ENCODE results near the gene MRPL10. TPM values are rescaled to one million over a fixed set of nuclear protein-coding genes. Genes with fewer than 3 reads are reported as not detected.

MRPL10 gene
- total RNA-seq, 1 experiment from 2014 or later, result 159 TPM

DNA sequence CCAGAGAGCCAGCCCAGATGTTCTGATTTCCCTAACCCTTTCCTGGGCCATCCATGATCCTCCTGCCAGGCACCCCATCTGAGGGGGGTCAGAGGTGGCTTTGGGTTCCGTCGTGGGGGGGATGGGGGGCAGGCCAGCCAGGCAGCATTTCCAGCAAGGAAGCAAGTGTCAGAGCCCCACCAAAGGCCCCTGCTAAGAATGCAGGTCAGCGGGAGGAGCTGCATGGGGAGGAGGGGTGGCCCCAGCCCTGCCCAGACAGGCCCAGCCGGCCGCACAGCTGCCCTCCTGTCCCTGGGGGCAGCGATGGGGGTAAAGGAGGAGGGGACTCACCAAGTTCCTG is 12.0 kb upstream of the MRPL10 start:
- Mint-ChIP-seq H3K9me3 (ENCODE audit: unreplicated experiment) (no peaks in the 10 kb centered on the region), H3K4me3 (ENCODE audit: unreplicated experiment) (peak overlapping the region; percentile 7), H3K4me1 (ENCODE audit: low read depth, unreplicated experiment) (peaks cover 44% of the 10 kb centered on the region), H3K36me3 (ENCODE audit: insufficient read depth, unreplicated experiment) (peaks cover 20% of the 10 kb centered on the region), H3K27me3 (ENCODE audit: insufficient read depth, unreplicated experiment) (no peaks in the 10 kb centered on the region), H3K27ac (ENCODE audit: unreplicated experiment) (no peak overlapping the region)
- POLR2A ChIA-PET, result interaction anchor here (0.6 to 3.2 kb wide), 6 partner anchors 42 to 175 kb away, joined by 3 to 19 read pairs (median 6); partner anchors contain the start of gene SP2
- Histone ChIP-seq H3K4me1 (peaks cover 47% of the 10 kb centered on the region), H3K36me3 (ENCODE audit: control insufficient read depth, insufficient read depth, low read length) (peaks cover 4% of the 10 kb centered on the region; the same call in 1 of the 2 replicates), H3K9me3 (no peaks in the 10 kb centered on the region), H3K4me3 (ENCODE audit: low read depth, low read length) (no peak overlapping the region), H3K27me3 (replicated peaks; ENCODE audit: control insufficient read depth, insufficient read depth, low read length) (no peaks in the 10 kb centered on the region)
- BruUV-seq (replicated peaks), result no TSS peak
- DNase-seq, result peak in 1 of 2 experiments; percentile 60
- CTCF ChIA-PET, result interaction anchor here (0.8 to 14.0 kb wide), 20 partner anchors 8 to 211 kb away, joined by 3 to 904 read pairs (median 6); partner anchors contain the start of genes CDK5RAP3, LRRC46, MRPL10 and PNPO
- peak in 1 of 2 experiments; percentile 5 for TF ChIP-seq CTCF (IDR thresholded peaks at IDR 0.05; ENCODE audit: insufficient read depth in 1 of 2, low read depth in 1 of 2, low read length in 1 of 2, severe bottlenecking in 1 of 2, unreplicated experiment in 1 of 2)
- intact Hi-C loops (cut with micrococcal nuclease; ENCODE audit: unreplicated experiment), result loop anchor here (1.0 to 2.0 kb wide), 3 partner anchors 8 to 123 kb away; partner anchors contain the start of gene SP6

DNA sequence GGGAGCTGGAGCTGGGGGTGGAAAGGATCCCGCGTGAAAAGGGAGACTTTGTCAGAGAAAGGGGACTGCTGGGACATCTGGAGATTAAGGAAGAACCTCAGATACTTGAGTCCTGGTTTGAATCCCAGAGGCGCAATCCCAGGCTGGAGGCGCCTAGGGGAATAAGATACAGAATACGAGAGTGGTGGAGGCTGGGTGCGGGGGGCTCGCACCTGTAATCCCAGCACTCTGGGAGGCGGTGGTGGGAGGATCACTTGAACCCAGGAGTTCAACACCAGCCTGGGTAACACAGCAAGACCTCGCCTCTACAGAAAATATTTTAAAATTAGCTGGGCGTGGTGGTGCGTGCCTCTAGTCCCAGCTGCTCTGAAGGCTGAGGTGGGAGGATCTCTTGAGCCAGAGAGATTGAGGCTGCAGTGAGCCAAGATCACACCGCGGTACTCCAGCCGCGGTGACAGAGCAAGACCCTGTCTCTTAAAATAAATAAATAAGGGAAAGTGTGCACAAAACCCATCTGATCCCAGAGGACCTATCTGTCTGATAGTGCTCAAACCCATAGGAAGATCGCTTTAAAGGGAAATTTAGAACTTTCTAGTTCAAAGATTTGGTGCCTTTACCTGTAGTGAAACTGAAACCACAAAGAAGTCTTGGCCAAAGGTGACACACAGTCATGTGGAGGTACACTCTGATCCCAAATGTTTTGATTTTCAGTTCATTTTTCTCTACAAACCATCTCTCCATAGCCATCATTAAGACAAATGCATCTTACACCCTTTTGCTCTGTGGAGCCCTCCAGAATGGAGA is 10.3 kb upstream of the MRPL10 start:
- Histone ChIP-seq H3K9me3 (no peaks in the 10 kb centered on the region), H3K27me3 (replicated peaks; ENCODE audit: control insufficient read depth, insufficient read depth, low read length) (no peaks in the 10 kb centered on the region), H3K4me1 (peaks cover 47% of the 10 kb centered on the region), H3K4me3 (ENCODE audit: low read depth, low read length) (no peak overlapping the region), H3K36me3 (ENCODE audit: control insufficient read depth, insufficient read depth, low read length) (peaks cover 13% of the 10 kb centered on the region)
- intact Hi-C loops (cut with micrococcal nuclease; ENCODE audit: unreplicated experiment), result loop anchor here (1.0 to 2.0 kb wide), 9 partner anchors 10 to 177 kb away; partner anchors contain the start of genes CDK5RAP3, LRRC46 and MRPL10
- Mint-ChIP-seq H3K9me3 (ENCODE audit: unreplicated experiment) (no peaks in the 10 kb centered on the region), H3K27ac (ENCODE audit: unreplicated experiment) (peak overlapping the region; percentile 76), H3K27me3 (ENCODE audit: insufficient read depth, unreplicated experiment) (no peaks in the 10 kb centered on the region), H3K4me3 (ENCODE audit: unreplicated experiment) (peak overlapping the region; percentile 80), H3K36me3 (ENCODE audit: insufficient read depth, unreplicated experiment) (peaks cover 16% of the 10 kb centered on the region), H3K4me1 (ENCODE audit: low read depth, unreplicated experiment) (peaks cover 44% of the 10 kb centered on the region)
- DNase-seq, result no peak
- no peak for TF ChIP-seq CTCF (IDR thresholded peaks at IDR 0.05; ENCODE audit: insufficient read depth in 1 of 2, low read depth in 1 of 2, low read length in 1 of 2, severe bottlenecking in 1 of 2, unreplicated experiment in 1 of 2)
- ChIA-PET CTCF (interaction anchor here (0.5 to 14.0 kb wide), 28 partner anchors 8 to 184 kb away, joined by 3 to 904 read pairs (median 6); partner anchors contain the start of genes CDK5RAP3, LRRC46, MRPL10 and OSBPL7), POLR2A (interaction anchor here (1.0 to 2.0 kb wide), 8 partner anchors 9 to 207 kb away, joined by 3 to 25 read pairs (median 8); partner anchors contain the start of genes CDK5RAP3, LRRC46, MRPL10 and NFE2L1)
- no TSS peak for BruUV-seq (replicated peaks)
